ES-I3 (cell line): ENCODE data around the gene NUP210.
"Not testable (repeated sequence)": the region's sequence is repeated elsewhere in the genome, so short reads cannot be mapped to it uniquely, and the experiment has no call there.

Experiments
- H3K36me3 ChIP-seq: 2 replicates; pipeline ENCODE4 v1.6.1; 2013; ENCODE audit warnings: mild to moderate bottlenecking, low read length, control low read depth, moderate library complexity; ENCODE audit not compliant: insufficient read depth
- H3K4me1 ChIP-seq: 2 replicates; pipeline ENCODE4 v1.6.1; 2013; ENCODE audit warnings: mild to moderate bottlenecking, control low read depth, low read length; ENCODE audit not compliant: insufficient read depth
- H3K9ac ChIP-seq: 2 replicates; pipeline ENCODE4 v1.6.1; 2013; ENCODE audit warnings: low read depth, mild to moderate bottlenecking, low read length, moderate library complexity
- H3K9me3 ChIP-seq: 2 replicates; pipeline ENCODE4 v1.6.1; 2013; ENCODE audit warnings: mild to moderate bottlenecking, low read length, moderate library complexity; ENCODE audit not compliant: control insufficient read depth, insufficient read depth

Gene NUP210

DNA sequence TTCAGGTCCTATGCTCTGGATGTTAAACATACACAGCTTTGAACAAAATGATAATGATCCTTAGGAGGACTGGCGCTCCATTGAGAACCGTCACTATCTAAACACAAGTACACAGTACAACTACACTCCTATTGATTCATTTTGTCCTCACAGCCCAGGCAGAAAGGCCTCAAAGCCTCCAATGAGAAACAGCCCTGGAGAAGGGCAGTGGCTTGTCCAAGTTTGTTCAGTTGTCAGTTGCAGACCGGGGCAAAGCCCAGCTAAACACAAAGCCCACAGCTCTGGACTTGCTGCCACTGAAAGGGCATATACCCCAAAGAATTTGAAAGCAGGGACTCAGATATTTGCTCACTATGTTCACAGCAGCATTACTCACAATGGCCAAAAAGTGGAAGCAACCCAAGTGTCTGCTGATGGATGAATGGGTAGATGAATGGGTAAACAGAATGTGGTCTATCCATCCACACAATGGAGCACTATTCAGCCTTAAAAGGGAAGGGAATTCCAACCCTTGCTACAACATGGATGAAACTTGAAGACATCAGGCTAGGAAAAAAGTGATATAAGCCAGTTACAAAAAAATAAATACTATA, 34.7 kb downstream of the NUP210 start:
- H3K9me3 ChIP-seq: no peaks in the 10 kb centered on the region
- H3K9ac ChIP-seq: no peak overlapping the region
- H3K36me3 ChIP-seq: peaks cover 21% of the 10 kb centered on the region
- no peaks in the 10 kb centered on the region for H3K4me1 ChIP-seq

DNA sequence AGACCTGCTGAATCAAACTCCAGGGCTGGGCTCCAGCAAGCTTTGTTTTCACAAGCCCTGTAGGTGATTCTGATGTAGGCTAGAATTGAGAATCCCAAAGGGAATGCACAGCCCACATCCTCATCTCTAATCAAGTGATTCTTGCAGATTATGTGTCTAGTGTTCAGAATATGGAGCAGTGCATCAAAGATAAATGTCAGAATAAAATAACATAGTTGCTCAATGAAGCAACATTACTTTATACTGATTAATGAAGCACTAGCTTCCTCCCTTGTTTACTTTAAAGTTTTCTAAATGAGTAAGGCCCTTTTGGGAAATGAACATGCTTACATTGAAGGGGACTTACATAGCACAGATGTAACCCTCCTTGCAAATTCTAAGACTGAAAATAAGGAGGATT, 39.2 kb downstream of the NUP210 start:
- no peaks in the 10 kb centered on the region; the same call in 1 of the 2 replicates for H3K4me1 ChIP-seq
- H3K36me3 ChIP-seq: peaks cover 8% of the 10 kb centered on the region
- no peaks in the 10 kb centered on the region for H3K9me3 ChIP-seq
- no peak overlapping the region for H3K9ac ChIP-seq

DNA sequence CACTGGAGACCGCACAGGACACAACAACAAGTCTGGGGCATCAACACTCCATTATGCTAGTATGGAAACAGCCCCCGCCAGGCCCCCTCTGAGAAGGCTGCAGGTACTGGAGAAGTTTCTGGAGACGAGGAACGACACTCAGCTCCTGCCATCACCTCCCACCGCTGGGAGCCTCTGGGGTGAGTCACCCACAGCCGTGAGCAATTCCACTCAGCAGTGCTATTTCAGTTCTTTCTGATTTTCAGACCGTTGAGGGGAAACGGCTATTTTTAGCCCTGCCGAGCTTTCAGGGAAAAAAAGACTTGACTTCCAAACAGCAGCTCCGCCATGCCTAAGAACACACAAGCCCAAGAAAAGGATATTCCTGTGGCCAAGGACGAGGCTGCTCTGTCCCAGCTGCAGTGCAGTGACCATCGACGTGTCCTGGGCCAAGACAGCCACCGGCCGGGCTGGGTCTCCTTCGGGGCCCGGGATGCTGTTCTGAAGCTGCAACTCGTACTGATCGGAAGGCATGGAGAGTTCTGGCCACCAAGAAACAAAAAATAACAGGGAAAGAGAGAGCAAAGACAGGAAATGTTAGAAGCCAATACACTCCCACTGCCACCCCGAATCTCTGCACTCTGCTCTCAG, 40.8 kb downstream of the NUP210 start:
- Histone ChIP-seq H3K9me3 (no peaks in the 10 kb centered on the region), H3K9ac (no peak overlapping the region), H3K36me3 (peaks cover 8% of the 10 kb centered on the region), H3K4me1 (no peaks in the 10 kb centered on the region; the same call in 1 of the 2 replicates)

GRCh38 chr3:13378155-13378554, 42.0 kb downstream of the NUP210 start:
- H3K4me1 ChIP-seq: no peaks in the 10 kb centered on the region; the same call in 1 of the 2 replicates
- H3K9ac ChIP-seq: no peak overlapping the region
- peaks cover 11% of the 10 kb centered on the region for H3K36me3 ChIP-seq
- no peaks in the 10 kb centered on the region for H3K9me3 ChIP-seq

DNA sequence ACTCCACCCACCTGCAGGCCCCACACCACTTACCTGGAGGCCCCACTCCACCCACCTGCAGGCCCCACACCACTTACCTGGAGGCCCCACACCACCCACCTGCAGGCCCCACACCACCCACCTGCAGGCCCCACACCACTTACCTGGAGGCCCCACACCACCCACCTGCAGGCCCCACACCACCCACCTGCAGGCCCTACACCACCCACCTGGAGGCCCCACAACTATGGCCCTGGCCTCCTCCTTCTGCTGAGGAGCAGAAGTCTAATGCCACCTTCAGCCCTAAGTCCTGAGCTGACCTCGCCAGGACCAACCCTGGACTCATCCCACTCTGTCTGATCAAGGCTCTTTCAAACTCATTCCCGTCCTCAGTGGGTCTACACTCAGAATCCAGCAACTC, 42.4 kb downstream of the NUP210 start:
- not testable (repeated sequence) for H3K9me3 ChIP-seq, H3K9ac ChIP-seq, H3K4me1 ChIP-seq
- peaks cover 11% of the 10 kb centered on the region for H3K36me3 ChIP-seq

DNA sequence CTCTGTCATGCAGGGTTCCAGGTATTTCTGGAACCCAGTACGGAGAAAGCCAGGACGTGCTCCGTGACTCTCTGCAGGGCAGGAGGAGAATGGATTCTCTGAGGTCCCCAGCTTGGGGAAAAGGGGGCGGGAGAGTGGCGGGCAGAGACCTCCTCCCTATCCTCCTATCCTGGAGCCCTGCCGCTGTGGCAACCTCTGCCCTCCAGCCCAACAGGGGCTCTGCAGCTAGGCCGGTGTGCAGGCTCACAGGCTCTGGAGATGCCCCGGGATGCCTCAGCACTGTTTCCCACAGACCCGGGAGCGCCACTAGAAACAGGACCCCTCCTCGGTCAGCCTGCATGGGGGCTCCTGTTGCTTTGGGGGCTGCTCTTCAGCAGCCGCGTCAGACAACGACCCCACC, 43.1 kb downstream of the NUP210 start:
- H3K9me3 ChIP-seq: no peaks in the 10 kb centered on the region
- H3K4me1 ChIP-seq: no peaks in the 10 kb centered on the region; the same call in 1 of the 2 replicates
- no peak overlapping the region for H3K9ac ChIP-seq
- peaks cover 14% of the 10 kb centered on the region for H3K36me3 ChIP-seq

DNA sequence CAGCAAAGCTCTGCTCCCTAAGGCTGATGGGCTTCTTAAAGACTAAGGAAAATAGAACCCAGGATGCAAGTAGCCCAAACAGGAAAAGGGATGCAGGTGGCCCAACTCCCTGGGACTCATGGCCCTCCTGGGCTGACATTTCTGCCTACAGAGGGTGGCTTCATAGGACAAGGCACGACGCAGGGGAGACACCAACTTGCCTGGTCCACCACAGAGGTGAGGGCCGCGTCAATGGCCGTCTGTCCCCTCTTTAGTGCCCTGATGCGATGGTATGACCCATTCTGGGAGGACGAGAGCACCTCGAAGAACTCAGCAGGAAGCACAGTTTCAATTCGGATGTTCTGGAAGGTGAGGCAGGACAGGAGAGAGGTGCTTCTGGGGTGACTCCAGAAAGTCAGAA, 44.0 kb downstream of the NUP210 start:
- Histone ChIP-seq H3K9me3 (no peaks in the 10 kb centered on the region), H3K9ac (no peak overlapping the region), H3K36me3 (peaks cover 15% of the 10 kb centered on the region), H3K4me1 (no peaks in the 10 kb centered on the region; the same call in 1 of the 2 replicates)

DNA sequence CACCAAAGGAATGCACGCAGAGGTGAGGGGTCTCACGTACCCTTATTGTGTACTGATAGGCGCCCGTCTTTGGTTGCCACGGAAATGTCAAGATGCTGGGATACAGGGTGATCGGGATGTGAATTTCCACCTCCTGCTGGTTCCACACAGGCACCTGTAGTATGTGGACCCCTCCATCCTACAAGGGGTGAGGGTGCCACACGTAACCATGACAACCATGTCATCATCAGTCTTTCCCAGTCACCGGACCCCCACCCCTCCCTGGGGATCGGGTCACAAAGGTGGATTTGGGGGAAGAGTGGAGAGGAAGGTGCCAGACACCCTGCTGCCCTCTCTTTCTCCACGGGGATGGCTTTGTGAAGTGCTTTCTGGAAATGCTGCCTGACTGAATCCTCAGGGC, 44.7 kb downstream of the NUP210 start:
- Histone ChIP-seq H3K9me3 (no peaks in the 10 kb centered on the region), H3K4me1 (no peaks in the 10 kb centered on the region; the same call in 1 of the 2 replicates), H3K9ac (no peak overlapping the region), H3K36me3 (peaks cover 20% of the 10 kb centered on the region)

GRCh38 chr3:13373975-13374586, 46.0 kb downstream of the NUP210 start:
- H3K9ac ChIP-seq: no peak overlapping the region
- H3K9me3 ChIP-seq: no peaks in the 10 kb centered on the region
- peaks cover 18% of the 10 kb centered on the region for H3K36me3 ChIP-seq

GRCh38 chr3:13372656-13373055, 47.5 kb downstream of the NUP210 start:
- no peaks in the 10 kb centered on the region; the same call in 1 of the 2 replicates for H3K4me1 ChIP-seq
- H3K9me3 ChIP-seq: no peaks in the 10 kb centered on the region
- H3K9ac ChIP-seq: no peak overlapping the region
- peaks cover 16% of the 10 kb centered on the region for H3K36me3 ChIP-seq

More at GRCh38 chr3:13373975-13374586, 46.0 kb downstream of the NUP210 start:
- no peaks in the 10 kb centered on the region; the same call in 1 of the 2 replicates for H3K4me1 ChIP-seq

GRCh38 chr3:13372126-13372525, 48.0 kb downstream of the NUP210 start:
- Histone ChIP-seq H3K9me3 (no peaks in the 10 kb centered on the region), H3K36me3 (peaks cover 16% of the 10 kb centered on the region), H3K4me1 (no peaks in the 10 kb centered on the region; the same call in 1 of the 2 replicates), H3K9ac (no peak overlapping the region)

GRCh38 chr3:13371100-13372075, 48.7 kb downstream of the NUP210 start:
- no peaks in the 10 kb centered on the region for H3K9me3 ChIP-seq
- peaks cover 16% of the 10 kb centered on the region for H3K36me3 ChIP-seq

DNA sequence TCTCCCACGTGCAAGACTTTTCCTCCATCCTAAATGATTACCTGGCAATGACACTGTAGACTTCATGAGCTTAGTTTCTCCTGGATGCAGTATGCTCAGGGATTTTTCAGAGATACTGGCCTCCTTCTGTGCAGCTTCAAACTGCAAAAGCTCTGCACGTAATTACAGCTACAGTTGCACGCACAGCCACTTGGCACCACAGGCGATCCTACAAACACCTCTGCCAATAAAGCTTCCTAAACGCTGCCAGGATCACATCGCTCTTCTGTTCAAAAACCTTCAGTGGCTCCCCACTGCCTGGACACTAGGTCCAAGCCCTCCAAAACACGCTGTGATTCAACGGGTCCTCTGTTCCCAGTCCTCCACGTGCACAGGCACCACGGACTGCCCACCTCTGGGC, 49.5 kb downstream of the NUP210 start:
- Histone ChIP-seq H3K9me3 (no peaks in the 10 kb centered on the region), H3K36me3 (peaks cover 16% of the 10 kb centered on the region), H3K9ac (no peak overlapping the region), H3K4me1 (peaks cover 2% of the 10 kb centered on the region; the same call in 1 of the 2 replicates)

More at GRCh38 chr3:13371100-13372075, 48.7 kb downstream of the NUP210 start:
- no peak overlapping the region for H3K9ac ChIP-seq
- no peaks in the 10 kb centered on the region; the same call in 1 of the 2 replicates for H3K4me1 ChIP-seq

DNA sequence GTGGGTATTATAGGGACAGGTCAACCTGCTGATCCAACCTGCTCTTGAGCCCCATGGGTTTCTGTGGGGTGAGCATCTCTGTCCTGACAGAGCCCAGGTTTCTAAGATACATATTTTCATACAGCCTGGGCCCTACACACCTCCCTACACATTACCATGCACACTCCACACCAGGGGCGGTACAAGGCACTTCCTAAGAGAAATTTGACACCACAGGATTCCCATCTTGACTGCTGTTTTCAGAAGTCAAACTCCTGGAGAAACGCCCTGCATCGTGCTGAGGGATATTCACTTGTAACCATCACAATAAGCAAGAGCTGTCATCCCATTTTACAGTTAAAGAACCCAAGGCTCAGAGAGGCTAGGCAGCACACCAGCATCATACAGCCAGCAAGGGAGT, 50.1 kb downstream of the NUP210 start:
- no peak overlapping the region for H3K9ac ChIP-seq
- no peaks in the 10 kb centered on the region for H3K9me3 ChIP-seq
- H3K4me1 ChIP-seq: peaks cover 8% of the 10 kb centered on the region
- peaks cover 12% of the 10 kb centered on the region for H3K36me3 ChIP-seq
